DND-41 (cell line): ENCODE data around the gene FAR2.
"Not testable (repeated sequence)": the region's sequence is repeated elsewhere in the genome, so short reads cannot be mapped to it uniquely, and the experiment has no call there.

Experiments used
- ATAC-seq: fragments of 200-7000 bp; cut with Tn5 transposase; 3 replicates; pipeline ENCODE4 v1.9.1; 2021; ENCODE audit warnings: low read depth; ENCODE audit not compliant: insufficient read depth
- DNase-seq: peaks from one replicate; pipeline ENCODE4 v3.0.0-alpha.2; 2020
- H2AFZ ChIP-seq: 2 replicates; pipeline ENCODE4 v1.6.0; 2012; ENCODE audit warnings: low read depth, low read length
- H3K27ac ChIP-seq: 2 replicates; pipeline ENCODE4 v1.5.1; 2012; ENCODE audit warnings: low read length, inconsistent platforms
- H3K27me3 ChIP-seq: fragments of 200-600 bp; sonication (generic); 2 replicates; pipeline ENCODE4 v1.6.0; 2012; ENCODE audit warnings: low read length, mild to moderate bottlenecking, inconsistent platforms; ENCODE audit not compliant: insufficient read depth, poor library complexity
- H3K36me3 ChIP-seq: 2 replicates; pipeline ENCODE4 v1.5.1; 2012; ENCODE audit warnings: low read length, inconsistent platforms; ENCODE audit not compliant: insufficient read depth
- H3K4me1 ChIP-seq: 2 replicates; pipeline ENCODE4 v1.5.1; 2012; ENCODE audit warnings: mild to moderate bottlenecking, low read length; ENCODE audit not compliant: insufficient read depth
- H3K4me2 ChIP-seq: 2 replicates; pipeline ENCODE4 v1.6.0; 2012; ENCODE audit warnings: mild to moderate bottlenecking, moderate library complexity, low read length, inconsistent platforms; ENCODE audit not compliant: insufficient read depth
- H3K4me3 ChIP-seq, 2 experiments: fragments of 200-600 bp in 1 of 2; shearing (Covaris generic) in 1 of 2; 2 replicates each; pipeline ENCODE4 v1.5.1; 2012 to 2016; ENCODE audit warnings: inconsistent platforms in 2 of 2, low read length in 2 of 2, mild to moderate bottlenecking in 2 of 2, low read depth in 1 of 2, moderate library complexity in 1 of 2
- H3K79me2 ChIP-seq: 2 replicates; pipeline ENCODE4 v1.6.0; 2012; ENCODE audit warnings: low read length, inconsistent platforms; ENCODE audit not compliant: insufficient read depth
- H3K9ac ChIP-seq: 2 replicates; pipeline ENCODE4 v1.6.0; 2012; ENCODE audit warnings: low read depth, mild to moderate bottlenecking, inconsistent platforms, low read length, moderate library complexity
- H3K9me3 ChIP-seq: 2 replicates; pipeline ENCODE4 v1.5.1; 2012; ENCODE audit warnings: low read length, moderate library complexity, mild to moderate bottlenecking, inconsistent platforms; ENCODE audit not compliant: insufficient read depth, severe bottlenecking
- H4K20me1 ChIP-seq: 2 replicates; pipeline ENCODE4 v1.6.0; 2012; ENCODE audit warnings: low read length; ENCODE audit not compliant: insufficient read depth
- CTCF ChIP-seq: IDR thresholded peaks from 2 replicates; pipeline ENCODE4 v1.5.1; 2012; ENCODE audit warnings: borderline replicate concordance, low read length, moderate library complexity, mild to moderate bottlenecking; ENCODE audit not compliant: poor library complexity, severe bottlenecking; ENCODE audit errors: extremely low read depth
- EZH2 ChIP-seq: IDR thresholded peaks from 3 replicates; pipeline ENCODE4 v1.6.1; 2012; ENCODE audit warnings: borderline replicate concordance, low read depth, mild to moderate bottlenecking, moderate library complexity, low read length, inconsistent platforms; ENCODE audit not compliant: severe bottlenecking

The FAR2 gene

GRCh38 chr12:29171421-29172258, 22.6 kb downstream of the FAR2 start:
- Histone ChIP-seq H4K20me1 (no peaks in the 10 kb centered on the region), H2AFZ (no peak overlapping the region), H3K36me3 (peaks cover 10% of the 10 kb centered on the region), H3K27ac (no peak overlapping the region), H3K79me2 (no peaks in the 10 kb centered on the region), H3K9ac (no peak overlapping the region), H3K4me1 (no peaks in the 10 kb centered on the region), H3K9me3 (peaks cover 7% of the 10 kb centered on the region), H3K27me3 (no peaks in the 10 kb centered on the region), H3K4me2 (no peak overlapping the region), H3K4me3 (no peak overlapping the region)
- ATAC-seq (no peak), DNase-seq (no peak)
- TF ChIP-seq CTCF, result no peak
- TF ChIP-seq EZH2, result no peak

- Histone ChIP-seq H3K9ac (no peak overlapping the region), H3K36me3 (peaks cover 2% of the 10 kb centered on the region; the same call in 1 of the 2 replicates), H3K4me3 (no peak overlapping the region), H3K9me3 (no peaks in the 10 kb centered on the region), H3K4me1 (no peaks in the 10 kb centered on the region), H3K79me2 (no peaks in the 10 kb centered on the region), H3K27me3 (no peaks in the 10 kb centered on the region), H3K4me2 (no peak overlapping the region), H3K27ac (no peak overlapping the region), H4K20me1 (no peaks in the 10 kb centered on the region), H2AFZ (no peak overlapping the region)
- DNase-seq (no peak), ATAC-seq (no peak)
- TF ChIP-seq EZH2, result no peak
- TF ChIP-seq CTCF, result no peak
These were observed 27.9 kb downstream of the FAR2 start for GRCh38 chr12:29176941-29177340.

- not testable (repeated sequence) for ATAC-seq, H3K27me3 ChIP-seq, H3K4me3 ChIP-seq, H3K27ac ChIP-seq, H3K4me2 ChIP-seq, H3K79me2 ChIP-seq, H4K20me1 ChIP-seq, DNase-seq, H3K36me3 ChIP-seq, H2AFZ ChIP-seq, H3K9me3 ChIP-seq, H3K9ac ChIP-seq, H3K4me1 ChIP-seq
These were observed 33.2 kb downstream of the FAR2 start for GRCh38 chr12:29182247-29182646.

- H3K9me3 ChIP-seq, result no peaks in the 10 kb centered on the region
- H3K27ac ChIP-seq, result no peak overlapping the region
- TF ChIP-seq CTCF (no peak), EZH2 (no peak)
- H3K27me3 ChIP-seq, result no peaks in the 10 kb centered on the region
- no peak overlapping the region for H3K4me3 ChIP-seq
- DNase-seq (no peak), ATAC-seq (no peak)
- no peaks in the 10 kb centered on the region for H3K79me2 ChIP-seq
- H2AFZ ChIP-seq, result no peak overlapping the region
- H3K4me2 ChIP-seq, result no peak overlapping the region
- no peaks in the 10 kb centered on the region for H4K20me1 ChIP-seq
- H3K9ac ChIP-seq, result no peak overlapping the region
- H3K4me1 ChIP-seq, result no peaks in the 10 kb centered on the region
- H3K36me3 ChIP-seq, result no peaks in the 10 kb centered on the region
These were observed 38.7 kb downstream of the FAR2 start for GRCh38 chr12:29187756-29188155.
